Neural progenitor cell (in vitro differentiated cells): ENCODE data around the gene PKNOX2. TPM values are rescaled to one million over a fixed set of nuclear protein-coding genes. Genes with fewer than 3 reads are reported as not detected.
A peak's percentile ranks its signal among the peaks of the same experiment; 100 is the strongest.

Experiments
- DNase-seq: peaks from one replicate; pipeline ENCODE4 v3.0.0-alpha.2; 2016; ENCODE audit warnings: low spot score
- H2AFZ ChIP-seq: fragments of 200-600 bp; sonication (generic); replicated peaks from 2 replicates; pipeline ENCODE4 v1.6.1; 2016; ENCODE audit warnings: antibody characterized with exemption
- H3F3A ChIP-seq: fragments of 200-600 bp; sonication (generic); 2 replicates; pipeline ENCODE4 v1.6.1; 2016; ENCODE audit warnings: antibody characterized with exemption, low read depth
- H3K27ac ChIP-seq: fragments of 200-600 bp; sonication (generic); 2 replicates; pipeline ENCODE4 v1.5.1; 2016; ENCODE audit warnings: mild to moderate bottlenecking
- H3K27me3 ChIP-seq: fragments of 200-600 bp; sonication (generic); 2 replicates; pipeline ENCODE4 v1.6.1; 2016; ENCODE audit warnings: mild to moderate bottlenecking, moderate library complexity
- H3K36me3 ChIP-seq: fragments of 200-600 bp; sonication (generic); 2 replicates; pipeline ENCODE4 v1.5.1; 2016
- H3K4me1 ChIP-seq: fragments of 200-600 bp; sonication (generic); 2 replicates; pipeline ENCODE4 v1.6.1; 2016; ENCODE audit warnings: mixed run types
- H3K4me2 ChIP-seq: fragments of 200-600 bp; sonication (generic); 2 replicates; pipeline ENCODE4 v1.6.1; 2016
- H3K4me3 ChIP-seq: fragments of 200-600 bp; sonication (generic); 2 replicates; pipeline ENCODE4 v1.5.1; 2016
- H3K79me2 ChIP-seq: fragments of 200-600 bp; sonication (generic); 2 replicates; pipeline ENCODE4 v1.6.1; 2016; ENCODE audit warnings: low read depth
- H3K9ac ChIP-seq: fragments of 200-600 bp; sonication (generic); 2 replicates; pipeline ENCODE4 v1.6.1; 2016
- H3K9me3 ChIP-seq: fragments of 200-600 bp; sonication (generic); 2 replicates; pipeline ENCODE4 v1.5.1; 2016; ENCODE audit warnings: low read depth
- H4K20me1 ChIP-seq: fragments of 200-600 bp; sonication (generic); 2 replicates; pipeline ENCODE4 v1.6.1; 2016; ENCODE audit warnings: low read depth
- H3K27ac Mint-ChIP-seq: 3 replicates; pipeline ENCODE4 v1.8.0; 2021; ENCODE audit warnings: mixed read lengths
- H3K27me3 Mint-ChIP-seq: 2 replicates; pipeline ENCODE4 v1.8.0; 2022; ENCODE audit warnings: low read depth, mild to moderate bottlenecking, inconsistent platforms, moderate library complexity, mixed read lengths; ENCODE audit not compliant: insufficient read depth
- H3K36me3 Mint-ChIP-seq: 3 replicates; pipeline ENCODE4 v1.8.0; 2021; ENCODE audit warnings: mixed read lengths
- H3K4me1 Mint-ChIP-seq: 3 replicates; pipeline ENCODE4 v1.8.0; 2021; ENCODE audit warnings: mixed read lengths
- H3K4me3 Mint-ChIP-seq: 3 replicates; pipeline ENCODE4 v1.8.0; 2021; ENCODE audit warnings: mild to moderate bottlenecking, moderate library complexity, mixed read lengths
- H3K9me3 Mint-ChIP-seq: 3 replicates; pipeline ENCODE4 v1.8.0; 2020; ENCODE audit warnings: mixed read lengths
- CTCF ChIP-seq: fragments of 200-600 bp; sonication (generic); IDR thresholded peaks from 2 replicates; pipeline ENCODE4 v1.5.1; 2017; ENCODE audit warnings: antibody characterized with exemption, mild to moderate bottlenecking
- EZH2 ChIP-seq: fragments of 200-600 bp; sonication (generic); IDR thresholded peaks from 2 replicates; pipeline ENCODE4 v1.6.1; 2017; ENCODE audit warnings: antibody characterized with exemption, mild to moderate bottlenecking, moderate library complexity
- EZH2phosphoT487 ChIP-seq: fragments of 200-600 bp; sonication (generic); IDR thresholded peaks from 2 replicates; pipeline ENCODE4 v1.6.1; 2017; ENCODE audit warnings: antibody characterized with exemption
- total RNA-seq: library from RNA; depleted of rRNA; stranded (reverse); fragments of >200 nt; gene quantifications from 2 replicates; pipeline ENCODE4 v1.2.3, GENCODE V29; 2015; ENCODE audit warnings: low replicate concordance

The PKNOX2 gene
- total RNA-seq, 1 donor from 2014 or later, result 4.3 TPM

- Histone ChIP-seq H3K4me3 (no peak overlapping the region), H3K9me3 (no peaks in the 10 kb centered on the region), H4K20me1 (peaks cover 14% of the 10 kb centered on the region), H3K4me1 (peaks cover 11% of the 10 kb centered on the region), H3K36me3 (no peaks in the 10 kb centered on the region), H2AFZ (no peak overlapping the region), H3K9ac (no peak overlapping the region), H3K27me3 (no peaks in the 10 kb centered on the region), H3K4me2 (no peak overlapping the region), H3F3A (peaks cover 21% of the 10 kb centered on the region), H3K27ac (no peak overlapping the region), H3K79me2 (no peaks in the 10 kb centered on the region)
- DNase-seq, result peak; percentile 90
- Mint-ChIP-seq H3K4me1 (peaks cover 31% of the 10 kb centered on the region), H3K36me3 (peaks cover 32% of the 10 kb centered on the region), H3K27me3 (peaks cover 6% of the 10 kb centered on the region), H3K4me3 (peak overlapping the region; percentile 65), H3K27ac (peak overlapping the region; percentile 94), H3K9me3 (peaks cover 2% of the 10 kb centered on the region)
- TF ChIP-seq EZH2, result no peak
- no peak for TF ChIP-seq EZH2phosphoT487
- TF ChIP-seq CTCF, result no peak
These were observed 287.0 kb downstream of the PKNOX2 start for GRCh38 chr11:125451400-125452124.

GRCh38 chr11:125452125-125452470, 287.5 kb downstream of the PKNOX2 start:
- H3K4me2 ChIP-seq, result no peak overlapping the region
- H2AFZ ChIP-seq, result no peak overlapping the region
- peaks cover 31% of the 10 kb centered on the region for H3K4me1 Mint-ChIP-seq

GRCh38 chr11:125454047-125454446, 289.5 kb downstream of the PKNOX2 start:
- no peak overlapping the region for H3K27ac ChIP-seq
- H3K9me3 ChIP-seq, result no peaks in the 10 kb centered on the region
- no peak overlapping the region for H3K4me3 ChIP-seq
- no peak overlapping the region for H2AFZ ChIP-seq
- peaks cover 15% of the 10 kb centered on the region for H3K4me1 ChIP-seq
- no peak overlapping the region for H3K4me3 Mint-ChIP-seq
- peaks cover 46% of the 10 kb centered on the region for H3K4me1 Mint-ChIP-seq
- peaks cover 30% of the 10 kb centered on the region for H3F3A ChIP-seq
- H3K27me3 Mint-ChIP-seq, result peaks cover 6% of the 10 kb centered on the region
- peaks cover 2% of the 10 kb centered on the region for H3K9me3 Mint-ChIP-seq
- no peaks in the 10 kb centered on the region for H3K36me3 ChIP-seq
- peaks cover 26% of the 10 kb centered on the region for H3K36me3 Mint-ChIP-seq
- peaks cover 14% of the 10 kb centered on the region for H4K20me1 ChIP-seq
- H3K27ac Mint-ChIP-seq, result no peak overlapping the region
- H3K4me2 ChIP-seq, result no peak overlapping the region
- DNase-seq, result no peak
- no peak overlapping the region for H3K9ac ChIP-seq
- no peaks in the 10 kb centered on the region for H3K27me3 ChIP-seq
- H3K79me2 ChIP-seq, result no peaks in the 10 kb centered on the region
- no peak for TF ChIP-seq EZH2phosphoT487
- TF ChIP-seq EZH2, result no peak
- TF ChIP-seq CTCF, result no peak

More at GRCh38 chr11:125452125-125452470, 287.5 kb downstream of the PKNOX2 start:
- peaks cover 29% of the 10 kb centered on the region for H3K36me3 Mint-ChIP-seq
- Histone ChIP-seq H3K9ac (no peak overlapping the region), H3K36me3 (no peaks in the 10 kb centered on the region), H3K27me3 (no peaks in the 10 kb centered on the region), H3K4me3 (no peak overlapping the region), H3K27ac (no peak overlapping the region), H3K9me3 (no peaks in the 10 kb centered on the region), H3K79me2 (no peaks in the 10 kb centered on the region), H3F3A (peaks cover 21% of the 10 kb centered on the region), H4K20me1 (peaks cover 14% of the 10 kb centered on the region), H3K4me1 (peaks cover 11% of the 10 kb centered on the region)
- DNase-seq, result no peak
- H3K9me3 Mint-ChIP-seq, result peaks cover 2% of the 10 kb centered on the region
- H3K27me3 Mint-ChIP-seq, result peaks cover 6% of the 10 kb centered on the region
- TF ChIP-seq EZH2 (no peak), EZH2phosphoT487 (no peak), CTCF (no peak)
- peak overlapping the region; percentile 64 for H3K4me3 Mint-ChIP-seq
- peak overlapping the region; percentile 69 for H3K27ac Mint-ChIP-seq
